A204.1 (cell line): ENCODE measurements around the gene PRKCB.
"Not testable (repeated sequence)": the region's sequence is repeated elsewhere in the genome, so short reads cannot be mapped to it uniquely, and the experiment has no call there.

Source experiments
- FAIRE-seq: peaks from 2 replicates; lab custom pipeline; 2012; peaks lifted over from hg19 to GRCh38; lab: Jason Lieb, UNC

Gene PRKCB

DNA sequence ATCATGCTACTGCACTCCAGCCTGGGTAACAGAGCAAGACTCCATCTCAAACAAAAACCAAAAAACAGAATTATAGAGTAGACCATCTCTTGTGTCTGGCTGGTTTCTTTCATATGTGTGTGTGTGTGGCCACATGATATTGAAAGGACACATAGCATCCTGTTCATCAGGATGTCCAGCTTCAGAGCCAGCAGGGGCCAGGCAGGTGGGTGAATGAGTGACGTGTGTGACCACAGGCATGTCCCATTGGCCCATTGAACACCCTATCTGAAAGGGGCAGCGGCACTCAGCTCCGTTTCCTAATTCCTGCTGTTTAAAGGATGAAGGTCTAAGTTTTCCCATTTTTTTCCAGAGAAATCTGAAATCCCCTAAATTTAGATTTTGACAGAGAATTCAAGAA, 174.2 kb downstream of the PRKCB start:
- FAIRE-seq, result no peak

DNA sequence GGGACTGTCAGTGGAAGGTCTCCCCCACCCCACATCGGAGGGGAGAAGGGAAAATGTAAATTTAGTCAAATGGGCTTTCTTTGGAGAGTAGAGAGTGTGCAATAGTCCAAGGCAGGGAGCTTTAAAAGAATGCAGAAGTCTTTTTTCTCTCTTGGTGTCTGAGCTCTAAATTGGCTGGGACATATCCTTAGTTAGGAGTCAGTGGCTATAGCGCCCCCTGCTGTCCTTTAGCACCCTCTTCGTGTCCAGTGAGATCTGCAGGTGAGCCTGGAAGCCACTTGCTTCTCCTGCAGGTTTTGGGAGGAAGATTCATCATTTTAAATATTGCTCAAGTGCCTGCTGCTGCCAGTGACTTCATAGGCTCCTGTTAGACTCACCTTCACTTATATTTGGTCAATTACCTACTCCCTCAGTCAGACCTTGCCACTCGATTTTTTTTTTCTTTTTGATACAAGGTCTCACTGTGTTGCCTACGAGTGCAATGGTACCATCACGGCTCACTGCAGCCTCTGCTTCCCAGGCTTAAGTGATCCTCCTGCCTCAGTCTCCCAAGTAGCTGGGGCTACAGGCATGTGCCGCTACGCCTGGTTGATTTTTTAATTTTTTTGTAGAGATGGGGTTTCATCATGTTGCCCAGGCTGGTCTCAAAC, 174.8 kb downstream of the PRKCB start:
- no peak for FAIRE-seq

DNA sequence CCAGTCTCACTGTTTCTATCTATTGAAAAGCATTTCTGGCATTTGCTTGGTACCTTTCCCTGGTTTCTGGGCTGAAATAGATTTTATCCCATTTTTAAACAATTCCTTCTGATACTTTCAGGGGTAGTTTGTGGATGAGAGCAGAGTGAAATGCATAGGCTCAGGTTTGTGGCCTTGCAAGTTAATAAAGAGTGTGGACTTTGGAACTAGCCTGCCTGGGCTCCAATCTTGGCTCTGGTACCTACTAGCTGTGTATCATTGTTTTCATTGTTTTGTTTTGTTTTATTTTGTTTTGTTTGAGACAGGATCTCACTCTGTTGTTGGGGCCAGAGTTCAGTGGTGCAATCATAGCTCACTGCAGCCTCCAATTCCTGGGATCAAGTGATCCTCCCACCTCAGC, 175.5 kb downstream of the PRKCB start:
- no peak for FAIRE-seq

DNA sequence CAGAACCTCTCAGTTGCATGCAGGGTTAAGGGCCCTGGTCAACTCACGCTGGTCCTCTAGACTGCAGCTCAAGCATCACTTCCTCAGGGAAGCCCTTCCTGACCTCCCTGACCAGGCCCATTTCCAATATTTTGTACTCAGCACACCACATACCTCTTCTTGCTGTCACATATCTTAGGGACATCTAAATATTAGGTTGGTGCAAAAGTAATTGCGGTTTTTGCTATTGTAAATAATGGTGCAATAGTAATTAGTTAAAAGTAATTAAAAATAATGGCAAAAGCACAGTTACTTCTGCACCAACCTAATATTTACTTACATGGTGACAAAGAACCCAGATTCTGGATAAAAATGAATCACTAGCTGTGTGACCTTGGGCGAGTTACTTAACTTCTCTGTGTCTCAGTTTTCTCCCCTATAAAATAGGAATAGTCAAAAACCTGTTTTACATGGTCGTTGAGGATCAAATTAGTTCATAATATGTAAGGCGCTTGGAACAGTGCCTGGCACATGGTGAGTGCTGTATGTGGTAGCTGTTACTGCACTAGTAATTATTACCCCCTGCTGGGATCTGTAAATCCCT, 177.4 kb downstream of the PRKCB start:
- no peak for FAIRE-seq

DNA sequence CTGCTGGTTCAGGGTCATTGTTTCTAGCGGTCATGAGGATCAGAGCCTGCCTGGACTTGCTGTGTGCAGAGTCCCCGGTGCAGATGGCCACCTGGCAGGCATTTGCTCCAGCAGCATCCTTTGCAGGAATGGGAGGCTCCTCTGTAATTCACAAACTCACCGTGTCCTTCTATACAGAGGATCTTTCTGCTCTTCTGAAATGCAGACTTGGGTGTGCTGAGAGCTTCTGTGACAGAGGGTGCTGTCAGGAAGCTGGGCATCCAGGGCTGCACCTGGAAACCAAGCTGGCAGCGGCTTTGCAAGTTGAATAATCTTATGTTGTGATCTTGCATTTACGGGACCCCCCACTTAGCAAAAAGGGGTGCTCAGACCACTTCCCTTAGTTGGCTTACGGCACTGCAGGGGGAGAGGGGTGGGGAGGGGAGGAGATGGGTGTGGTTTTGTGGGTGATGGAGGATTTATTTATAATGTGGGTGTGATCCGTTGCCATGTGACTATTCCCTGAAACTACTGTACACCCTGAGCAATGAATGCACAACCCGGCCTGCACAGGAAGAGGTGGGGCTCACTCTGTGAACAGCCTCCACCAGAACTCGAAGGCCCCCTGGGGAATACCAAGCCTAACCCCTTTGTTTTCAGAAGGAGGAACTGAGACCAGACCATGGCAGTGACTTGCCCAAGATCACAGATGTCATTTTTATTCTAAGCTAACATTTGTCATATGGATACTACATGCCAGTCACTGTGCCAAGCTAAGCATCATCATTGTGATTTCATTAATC, 178.3 kb downstream of the PRKCB start:
- no peak for FAIRE-seq

DNA sequence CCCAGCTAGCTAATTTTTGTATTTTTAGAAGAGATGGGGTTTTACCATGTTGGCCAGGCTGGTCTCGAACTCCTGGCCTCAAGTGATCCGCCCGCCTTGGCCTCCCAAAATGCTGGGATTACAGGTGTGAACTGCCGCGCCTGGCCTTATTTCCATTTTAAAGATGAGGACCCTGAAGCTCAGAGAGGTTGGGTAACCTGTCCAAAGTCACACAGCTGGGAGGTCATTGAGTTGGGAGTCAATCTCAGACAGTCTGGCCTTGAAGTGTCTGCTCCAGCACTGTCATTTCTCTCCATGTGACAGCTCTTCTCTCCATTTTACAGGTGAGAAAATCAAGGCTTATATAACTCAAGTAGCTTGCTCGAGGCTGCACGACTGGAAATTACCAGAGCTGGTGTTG, 179.2 kb downstream of the PRKCB start:
- not testable (repeated sequence) for FAIRE-seq

DNA sequence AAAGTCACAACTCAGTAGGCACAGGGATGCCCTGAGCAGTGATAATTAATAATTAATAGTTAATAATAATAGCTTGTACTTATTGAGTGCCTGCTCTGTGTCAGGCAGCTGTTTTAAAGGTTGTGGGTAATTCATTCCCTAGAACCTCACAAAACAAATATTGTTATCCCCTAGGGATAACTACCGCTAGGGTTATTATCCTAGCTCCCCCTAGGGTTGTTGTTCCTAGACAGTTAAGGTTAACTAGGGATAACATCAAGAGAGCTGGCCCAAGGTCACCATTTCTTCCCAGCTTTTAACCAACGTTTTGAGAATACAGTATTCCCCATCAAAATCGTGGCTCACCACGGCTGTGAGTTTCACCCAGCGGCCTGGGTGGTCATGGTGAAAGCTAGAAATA, 180.1 kb downstream of the PRKCB start:
- no peak for FAIRE-seq

DNA sequence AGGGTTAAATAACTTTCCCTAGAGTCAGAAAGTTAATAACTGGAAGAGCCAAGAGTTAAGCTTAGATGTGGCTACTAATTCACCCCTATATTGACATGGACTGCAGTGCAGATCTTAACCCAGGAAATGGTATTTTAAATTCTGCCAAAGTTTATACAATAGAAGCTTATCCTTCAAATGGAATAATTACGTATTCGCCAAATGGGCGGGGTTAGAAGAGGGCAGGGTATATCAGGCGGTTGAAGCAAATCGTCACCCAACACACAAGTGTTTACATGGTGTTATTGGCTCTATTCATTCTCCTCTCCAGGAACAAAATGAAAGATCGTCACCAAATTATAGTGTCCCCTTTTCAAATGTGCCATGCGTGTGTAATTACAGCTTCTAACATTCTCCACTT, 182.7 kb downstream of the PRKCB start:
- FAIRE-seq, result no peak

DNA sequence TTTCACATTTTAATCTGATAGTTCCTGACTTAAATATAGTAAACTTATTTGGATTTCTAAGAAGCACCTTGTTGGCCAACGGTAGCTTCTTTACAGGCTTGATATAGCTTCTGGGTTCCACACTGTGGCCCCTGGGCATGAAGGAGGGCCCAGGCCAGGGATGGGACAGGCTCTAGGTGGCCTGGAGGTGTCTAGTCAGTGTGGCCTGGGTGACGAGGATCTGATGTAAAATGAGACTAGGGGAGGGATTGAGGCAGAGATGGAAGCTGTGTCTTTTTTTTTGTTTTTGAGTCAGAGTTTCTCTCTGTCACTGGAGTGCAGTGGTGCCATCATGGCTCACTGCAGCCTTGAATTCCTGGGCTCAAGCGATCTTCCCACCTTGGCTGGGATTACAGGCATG, 187.0 kb downstream of the PRKCB start:
- no peak for FAIRE-seq

DNA sequence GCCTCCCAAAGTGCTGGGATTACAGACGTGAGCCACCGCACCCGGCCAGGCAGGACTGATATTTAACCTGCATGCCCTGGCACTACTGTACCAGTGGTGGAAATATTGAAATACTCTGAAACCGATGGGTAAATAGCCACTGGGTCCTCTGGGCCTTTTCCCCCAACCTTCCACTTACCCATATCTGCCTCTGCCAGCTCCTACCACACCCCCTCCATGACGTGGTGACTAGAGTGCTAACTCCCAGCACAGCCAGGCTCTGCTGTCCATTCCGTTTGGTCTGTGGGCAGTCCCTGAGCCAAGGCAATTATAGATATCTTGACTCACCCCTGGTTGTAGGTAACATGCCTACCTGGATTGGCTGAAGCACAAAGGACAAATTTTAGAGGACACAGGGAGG, 187.8 kb downstream of the PRKCB start:
- no peak for FAIRE-seq

DNA sequence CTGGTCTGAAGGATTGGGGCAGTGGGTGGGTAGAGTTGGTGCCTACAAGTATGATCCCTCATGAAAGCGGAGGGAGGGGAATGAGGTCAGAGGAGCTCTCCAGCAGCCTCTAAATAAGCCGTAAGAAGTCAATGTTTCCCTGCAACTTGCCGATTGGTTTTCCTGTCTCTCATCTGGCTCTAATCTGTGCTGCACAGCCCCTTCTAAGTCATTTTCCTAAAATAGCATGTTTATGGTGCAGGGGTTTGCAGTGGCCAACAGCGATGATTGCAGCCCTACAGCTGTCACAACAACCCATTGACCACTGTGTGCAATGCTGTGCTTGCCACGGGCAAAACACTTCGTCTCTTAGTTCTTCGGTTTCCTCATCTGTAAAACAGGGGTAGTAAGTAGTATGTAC, 189.2 kb downstream of the PRKCB start:
- FAIRE-seq, result no peak

DNA sequence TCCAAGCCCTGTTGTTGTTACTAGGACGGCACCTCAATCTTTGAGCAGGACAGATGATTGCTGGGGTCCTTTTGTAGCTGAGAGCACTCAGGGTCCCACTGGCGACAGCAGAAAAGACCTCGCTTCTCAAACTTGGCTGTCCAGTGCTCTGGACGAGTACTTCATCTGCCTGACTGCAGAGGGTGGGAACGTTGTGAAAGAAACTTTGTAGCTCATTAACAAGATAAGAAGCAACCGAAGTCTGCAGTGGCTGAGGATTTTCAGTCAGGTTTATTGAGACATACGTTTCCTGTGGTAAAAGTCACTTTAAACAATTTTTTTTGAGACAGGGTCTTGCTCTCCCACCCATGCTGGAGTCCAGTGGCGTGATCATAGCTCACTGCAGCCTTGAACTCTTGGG, 191.7 kb downstream of the PRKCB start:
- no peak for FAIRE-seq

DNA sequence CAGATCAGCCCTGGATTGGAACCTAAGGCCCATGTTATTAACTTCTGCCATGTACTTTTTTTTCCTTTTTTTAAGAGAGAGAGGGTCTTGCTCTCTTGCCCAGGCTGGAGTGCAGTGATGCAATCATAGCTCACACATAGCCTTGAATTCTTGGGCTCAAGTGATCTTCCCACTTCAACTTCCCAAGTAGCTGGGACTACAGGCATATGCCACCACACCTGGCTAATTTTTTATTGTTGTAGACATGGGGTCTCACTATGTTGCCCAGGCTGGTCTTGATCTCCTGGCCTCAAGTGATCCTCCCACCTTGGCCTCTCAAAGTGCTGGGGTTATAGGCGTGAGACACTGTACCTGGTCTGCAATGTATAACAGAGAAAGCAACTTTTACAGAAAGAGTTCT, 194.1 kb downstream of the PRKCB start:
- not testable (repeated sequence) for FAIRE-seq

DNA sequence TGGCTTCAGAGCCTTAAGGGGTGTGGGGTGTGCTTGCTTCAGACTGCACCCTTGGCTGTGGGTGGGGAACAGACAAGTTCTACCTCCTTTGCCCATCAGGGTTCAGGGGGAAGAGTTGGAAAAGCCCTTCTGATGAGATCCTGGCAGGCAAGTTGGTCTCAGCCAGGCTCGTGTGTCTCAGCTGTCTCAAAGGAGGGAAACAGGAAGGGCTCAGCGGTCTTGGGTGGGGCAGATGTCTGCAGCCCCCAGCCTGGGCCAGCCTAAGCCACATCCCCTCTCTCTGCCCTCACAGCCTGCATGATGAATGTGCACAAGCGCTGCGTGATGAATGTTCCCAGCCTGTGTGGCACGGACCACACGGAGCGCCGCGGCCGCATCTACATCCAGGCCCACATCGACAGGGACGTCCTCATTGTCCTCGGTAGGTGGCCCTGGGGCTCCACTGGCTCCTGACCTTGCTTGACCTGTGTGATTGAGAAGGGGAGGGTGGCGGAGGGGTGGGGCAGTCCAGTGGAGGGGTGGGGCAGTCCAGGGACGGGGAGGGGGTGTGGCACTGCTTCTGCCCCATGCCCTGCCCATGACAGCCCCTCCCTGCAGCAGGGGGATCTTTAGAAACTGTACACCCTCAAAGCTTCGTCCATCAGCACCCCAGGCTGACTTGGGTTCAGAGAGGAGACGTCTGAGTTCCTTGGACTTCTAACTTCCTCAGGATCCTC, 199.5 kb downstream of the PRKCB start:
- FAIRE-seq, result no peak

DNA sequence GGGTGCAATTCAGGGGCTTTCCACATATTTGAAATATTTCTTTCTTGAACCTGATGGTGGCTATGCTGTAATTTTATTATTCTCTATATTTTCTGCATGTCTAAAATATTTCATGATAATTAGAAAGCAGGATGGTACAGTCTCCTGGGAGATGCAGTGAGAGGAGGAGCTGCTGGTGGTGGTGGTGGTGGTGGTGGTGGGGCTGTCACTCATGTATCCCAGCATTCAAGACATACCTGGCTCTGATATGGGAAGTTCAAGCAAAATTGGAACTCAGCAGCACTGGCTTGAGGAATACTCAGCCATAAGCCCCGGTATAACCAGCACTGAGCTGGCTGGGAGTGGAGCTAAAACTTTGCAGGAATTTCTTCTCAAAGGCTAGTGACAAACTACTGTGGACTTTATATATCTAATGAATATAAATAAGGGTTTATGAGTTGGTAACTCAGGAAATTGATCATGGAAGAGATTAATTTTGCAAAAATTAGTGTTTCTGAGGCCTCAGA, 200.3 kb downstream of the PRKCB start:
- no peak for FAIRE-seq

DNA sequence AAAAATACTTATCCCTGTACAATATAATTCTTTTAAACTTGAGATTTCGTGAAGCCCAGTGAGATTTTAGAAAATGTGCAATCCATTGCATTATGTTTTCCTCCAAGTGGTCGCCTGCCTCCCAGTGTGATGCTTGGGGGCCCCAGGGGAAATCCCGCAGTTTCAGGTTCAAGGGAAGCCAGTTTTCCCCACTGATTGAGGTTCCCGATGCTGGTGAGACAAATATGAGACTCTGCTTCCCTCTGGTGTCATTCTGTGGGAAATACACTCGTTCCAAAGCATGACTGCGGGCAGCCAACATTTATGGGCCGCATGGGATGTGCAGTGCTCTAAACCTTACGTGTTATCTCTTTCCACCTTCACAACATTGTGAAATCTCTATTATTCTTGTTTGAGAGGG, 200.8 kb downstream of the PRKCB start:
- FAIRE-seq, result no peak

DNA sequence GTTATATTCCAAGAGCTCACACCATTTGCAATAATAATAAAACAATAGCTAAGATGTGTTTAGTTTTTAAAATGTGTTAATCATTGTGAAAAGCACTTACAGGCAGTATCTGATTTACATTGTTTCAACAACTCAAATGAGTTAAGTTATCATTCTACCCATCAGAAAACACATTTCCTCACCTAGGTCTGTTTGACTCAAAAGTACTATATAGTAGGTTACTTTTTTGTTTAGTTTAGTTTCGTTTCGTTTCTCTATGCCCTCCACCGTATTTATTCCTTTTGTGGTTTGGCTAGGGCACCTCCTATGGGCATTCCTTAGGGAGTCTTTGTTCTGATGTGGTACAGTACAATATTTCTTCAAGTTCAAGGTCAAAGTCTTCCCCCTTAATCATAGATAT, 201.6 kb downstream of the PRKCB start:
- no peak for FAIRE-seq

DNA sequence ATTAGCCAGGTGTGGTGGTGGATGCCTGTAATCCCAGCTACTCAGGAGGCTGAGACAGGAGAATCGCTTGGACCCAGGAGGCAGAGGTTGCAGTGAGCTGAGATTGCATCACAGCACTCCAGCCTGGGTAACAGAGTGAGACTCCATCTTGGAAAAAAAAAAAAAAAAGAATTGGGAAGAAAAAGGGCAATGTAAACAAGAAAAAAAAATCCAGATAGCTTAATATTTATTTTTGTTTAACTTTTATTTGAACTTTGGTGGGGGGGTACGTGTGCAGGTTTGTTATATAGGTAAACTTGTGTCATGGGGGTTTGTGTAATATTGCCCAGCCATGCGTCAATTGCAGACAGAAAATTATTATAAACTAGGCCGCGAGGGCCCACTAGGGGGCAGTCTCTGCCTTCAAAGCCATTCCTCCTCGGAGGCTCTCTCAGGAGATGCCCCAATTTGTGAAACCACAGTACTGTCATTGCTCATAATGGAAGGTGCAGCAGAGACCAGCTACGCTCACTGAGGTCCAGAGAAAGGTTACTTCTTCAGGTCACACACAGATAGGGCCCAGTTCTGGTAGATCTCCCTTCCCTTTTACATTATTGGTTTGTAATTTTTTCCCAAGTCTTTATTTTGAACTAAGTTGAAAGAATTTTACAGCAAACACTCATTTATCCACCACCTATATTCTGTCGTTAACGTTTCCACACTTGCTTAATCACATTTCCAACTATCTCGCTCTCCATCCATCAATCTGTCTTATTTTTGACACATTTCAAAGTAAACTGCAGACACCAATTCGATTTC, 206.2 kb downstream of the PRKCB start:
- FAIRE-seq, result peak; percentile 16

DNA sequence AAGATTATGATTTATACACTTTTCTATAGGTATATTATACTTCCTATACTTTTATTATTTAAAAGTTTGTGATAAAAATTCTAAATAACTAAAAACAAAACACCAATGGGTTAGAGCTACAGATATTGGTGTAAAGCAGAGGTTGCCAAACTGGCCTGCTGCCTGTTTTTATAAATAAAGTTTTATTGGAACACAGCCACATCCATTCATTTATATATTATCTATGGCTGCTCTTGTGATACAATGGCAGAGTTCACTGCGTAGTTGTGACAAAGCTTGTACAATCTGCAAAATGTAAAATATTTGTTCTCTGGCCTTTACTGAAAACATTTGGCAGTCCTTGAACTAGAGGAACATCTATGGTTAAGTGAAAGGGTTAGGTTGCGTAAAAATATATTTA, 208.7 kb downstream of the PRKCB start:
- FAIRE-seq, result no peak

DNA sequence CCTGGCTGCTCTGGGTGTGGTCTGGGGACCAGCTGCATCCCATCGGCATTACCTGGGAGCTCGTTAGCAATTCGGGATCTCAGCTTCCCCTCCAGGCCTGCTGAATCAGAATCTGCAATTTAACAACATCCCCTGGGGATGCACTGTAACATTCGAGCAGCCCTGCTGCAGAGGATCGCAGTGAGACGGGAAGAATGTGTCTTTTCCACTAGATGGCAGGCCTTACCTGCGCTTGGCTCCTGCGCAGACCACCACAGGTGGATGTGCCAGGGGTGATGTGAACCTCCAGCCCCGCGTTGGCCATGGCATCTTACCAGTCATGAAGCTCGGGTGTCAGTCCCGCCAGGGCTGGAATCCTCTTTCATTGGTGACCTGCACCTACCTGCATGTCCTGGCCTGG, 209.9 kb downstream of the PRKCB start:
- FAIRE-seq, result no peak

DNA sequence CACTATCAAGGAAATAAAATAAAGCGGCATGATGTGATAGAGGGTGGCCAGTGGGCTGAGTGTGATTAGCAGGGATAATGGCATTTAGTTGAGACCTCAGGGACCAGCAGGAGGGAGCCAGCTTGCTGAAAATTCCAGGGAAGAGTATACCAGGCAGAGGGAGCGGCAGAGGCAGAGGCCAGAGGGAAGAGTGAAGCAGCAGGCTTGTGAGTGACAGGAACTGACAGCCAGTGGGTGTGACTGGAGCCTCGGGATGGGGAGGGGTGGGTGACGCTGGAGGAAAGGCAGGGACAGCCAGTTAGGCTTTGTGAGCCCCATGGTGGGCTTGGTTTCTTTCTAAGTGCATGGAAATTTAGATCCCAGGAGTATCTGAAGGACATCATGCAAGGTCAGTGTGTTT, 210.7 kb downstream of the PRKCB start:
- FAIRE-seq, result no peak

DNA sequence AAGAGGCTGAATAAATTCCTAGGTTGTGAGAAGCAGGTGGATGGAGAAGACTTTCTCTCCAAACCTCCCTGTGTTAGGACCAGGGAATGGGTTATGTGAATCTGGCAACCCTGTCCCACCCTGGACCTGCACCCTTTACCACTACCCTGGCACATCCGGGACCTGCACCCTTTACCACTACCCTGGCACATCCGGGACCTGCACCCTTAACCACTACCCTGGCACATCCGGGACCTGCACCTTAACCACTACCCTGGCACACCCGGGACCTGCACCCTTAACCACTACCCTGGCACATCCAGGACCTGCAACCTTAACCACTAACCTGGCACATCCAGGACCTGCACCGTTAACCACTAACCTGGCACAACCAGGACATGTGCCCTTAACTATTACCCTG, 213.3 kb downstream of the PRKCB start:
- no peak for FAIRE-seq
